ENCODE measurements around the gene RPUSD1. TPM values are rescaled to one million over a fixed set of nuclear protein-coding genes. Genes with fewer than 3 reads are reported as not detected.

Gene RPUSD1
- total and polyA plus RNA-seq, 2 of the 13 experiments (the other 11 are each of a cell fraction or from before 2014, with no cell fraction given), result 13.1 to 26.2 TPM

GRCh38 chr16:774086-775001 lies 13.8 kb downstream of the RPUSD1 start:
- no TSS peak for BruUV-seq (replicated peaks)
- ChIA-PET POLR2A (no interaction called here), CTCF (ENCODE audit: low intra/inter-chr PET ratio, low total read pairs) (no interaction called here)
- no peak for DNase-seq (ENCODE audit: low spot score)
- H3K27me3 ChIP-seq (ENCODE audit: control insufficient read depth in 1 of 2, insufficient read depth in 2 of 2, low read length in 2 of 2), result peaks cover 7 to 40% of the 10 kb centered on the region in 2 experiments
- H3K27ac ChIP-seq (ENCODE audit: extremely low read length, insufficient read depth, low read length), result no peak overlapping the region
- H3K79me2 ChIP-seq (ENCODE audit: insufficient read depth, low read length), result no peaks in the 10 kb centered on the region
- in situ Hi-C loops (cut with HindIII; ENCODE audit: extremely low pct_ligation_motif_present, low pct_unique_long_range_greater_than_20kb) (no loop called here), intact Hi-C loops (cut with micrococcal nuclease; ENCODE audit: unreplicated experiment) (no loop called here)
- no peak for FAIRE-seq
- ATAC-seq, result no peak
- no peak overlapping the region for H3K4me2 ChIP-seq (ENCODE audit: low read depth, low read length)
- no peak overlapping the region for H2AFZ ChIP-seq (ENCODE audit: low read length)
- H3K9me3 ChIP-seq (ENCODE audit: low read length), result no peaks in the 10 kb centered on the region
- no peak overlapping the region for H3K9ac ChIP-seq (ENCODE audit: insufficient read depth, low read depth, low read length)
- no peak overlapping the region for H3K4me3 ChIP-seq (replicated peaks in 1 of 3; ENCODE audit: insufficient read depth in 1 of 3, low read depth in 2 of 3, low read length in 3 of 3)
- no peaks in the 10 kb centered on the region for H3K36me3 ChIP-seq (replicated peaks in 1 of 2; ENCODE audit: control insufficient read depth in 1 of 2, insufficient read depth in 2 of 2, low read length in 2 of 2)
- 52% methylated on average over 16 of the region's 46 CpGs for WGBS (ENCODE audit: low lambda C conversion rate)
- TF ChIP-seq ZNF839 (CRISPR knock-in tag; IDR thresholded peaks at IDR 0.05; ENCODE audit: borderline replicate concordance) (no peak), ZNF790 (CRISPR knock-in tag; IDR thresholded peaks at IDR 0.05; ENCODE audit: borderline replicate concordance) (no peak), RELA (CRISPR knock-in tag; IDR thresholded peaks at IDR 0.05) (no peak), CCAR2 (optimal IDR thresholded peaks at IDR 0.05; ENCODE audit: low read depth, low read length) (no peak), THAP9 (CRISPR knock-in tag; IDR thresholded peaks at IDR 0.05; ENCODE audit: borderline replicate concordance) (no peak), POGZ (CRISPR knock-in tag; IDR thresholded peaks at IDR 0.05) (no peak), SUZ12 (IDR thresholded peaks at IDR 0.05; ENCODE audit: low read depth, low read length) (no peak), HOXA9 (CRISPR knock-in tag; IDR thresholded peaks at IDR 0.05; ENCODE audit: borderline replicate concordance) (no peak)
- TF ChIP-seq, protein P1, sequence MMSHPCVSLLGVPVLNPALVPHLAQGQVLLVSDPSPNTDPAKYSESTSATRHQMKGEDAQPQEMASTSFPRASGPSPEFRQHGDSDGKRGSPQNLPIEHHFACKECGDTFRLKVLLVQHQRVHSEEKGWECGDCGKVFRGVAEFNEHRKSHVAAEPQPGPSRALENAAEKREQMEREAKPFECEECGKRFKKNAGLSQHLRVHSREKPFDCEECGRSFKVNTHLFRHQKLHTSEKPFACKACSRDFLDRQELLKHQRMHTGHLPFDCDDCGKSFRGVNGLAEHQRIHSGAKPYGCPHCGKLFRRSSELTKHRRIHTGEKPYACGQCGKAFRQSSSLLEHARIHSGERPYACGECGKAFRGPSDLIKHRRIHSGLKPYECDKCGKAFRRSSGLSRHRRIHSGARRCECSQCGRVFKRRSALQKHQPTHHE (CRISPR knock-in tag; IDR thresholded peaks at IDR 0.05; ENCODE audit: borderline replicate concordance), result no peak
- TF ChIP-seq, protein P2, sequence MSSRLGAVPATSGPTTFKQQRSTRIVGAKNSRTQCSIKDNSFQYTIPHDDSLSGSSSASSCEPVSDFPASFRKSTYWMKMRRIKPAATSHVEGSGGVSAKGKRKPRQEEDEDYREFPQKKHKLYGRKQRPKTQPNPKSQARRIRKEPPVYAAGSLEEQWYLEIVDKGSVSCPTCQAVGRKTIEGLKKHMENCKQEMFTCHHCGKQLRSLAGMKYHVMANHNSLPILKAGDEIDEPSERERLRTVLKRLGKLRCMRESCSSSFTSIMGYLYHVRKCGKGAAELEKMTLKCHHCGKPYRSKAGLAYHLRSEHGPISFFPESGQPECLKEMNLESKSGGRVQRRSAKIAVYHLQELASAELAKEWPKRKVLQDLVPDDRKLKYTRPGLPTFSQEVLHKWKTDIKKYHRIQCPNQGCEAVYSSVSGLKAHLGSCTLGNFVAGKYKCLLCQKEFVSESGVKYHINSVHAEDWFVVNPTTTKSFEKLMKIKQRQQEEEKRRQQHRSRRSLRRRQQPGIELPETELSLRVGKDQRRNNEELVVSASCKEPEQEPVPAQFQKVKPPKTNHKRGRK (CRISPR knock-in tag; IDR thresholded peaks at IDR 0.05), result no peak
- no peaks in the 10 kb centered on the region for H3K4me1 ChIP-seq (ENCODE audit: insufficient read depth, low read length)
- H4K20me1 ChIP-seq (ENCODE audit: insufficient read depth, low read length), result 0 out of 2 replicates have a peak, but pooled peaks cover 2% of the 10 kb centered on the region
